Activated naive CD8-positive, alpha-beta T cell (primary cell): ENCODE measurements around the gene METTL4.

Experiments
- H3K27ac Mint-ChIP-seq: one replicate; pipeline ENCODE4 v1.8.0; 2021; ENCODE audit warnings: mixed read lengths
- H3K27me3 Mint-ChIP-seq: one replicate; pipeline ENCODE4 v1.8.0; 2021; ENCODE audit warnings: mixed read lengths
- H3K36me3 Mint-ChIP-seq: one replicate; pipeline ENCODE4 v1.8.0; 2021; ENCODE audit warnings: mixed read lengths
- H3K4me1 Mint-ChIP-seq: one replicate; pipeline ENCODE4 v1.8.0; 2021; ENCODE audit warnings: low read depth, mixed read lengths
- H3K4me3 Mint-ChIP-seq: one replicate; pipeline ENCODE4 v1.8.0; 2021; ENCODE audit warnings: mild to moderate bottlenecking, mixed read lengths
- H3K9me3 Mint-ChIP-seq: one replicate; pipeline ENCODE4 v1.8.0; 2021; ENCODE audit warnings: low read depth, mixed read lengths

The METTL4 gene

GRCh38 chr18:2572892-2573291 is 1.6 kb upstream of the METTL4 start:
- H3K4me3 Mint-ChIP-seq = peak overlapping the region; percentile 100
- H3K27me3 Mint-ChIP-seq = no peaks in the 10 kb centered on the region
- no peak overlapping the region for H3K27ac Mint-ChIP-seq
- H3K36me3 Mint-ChIP-seq = peaks cover 6% of the 10 kb centered on the region
- no peaks in the 10 kb centered on the region for H3K9me3 Mint-ChIP-seq
- H3K4me1 Mint-ChIP-seq = peaks cover 51% of the 10 kb centered on the region

DNA sequence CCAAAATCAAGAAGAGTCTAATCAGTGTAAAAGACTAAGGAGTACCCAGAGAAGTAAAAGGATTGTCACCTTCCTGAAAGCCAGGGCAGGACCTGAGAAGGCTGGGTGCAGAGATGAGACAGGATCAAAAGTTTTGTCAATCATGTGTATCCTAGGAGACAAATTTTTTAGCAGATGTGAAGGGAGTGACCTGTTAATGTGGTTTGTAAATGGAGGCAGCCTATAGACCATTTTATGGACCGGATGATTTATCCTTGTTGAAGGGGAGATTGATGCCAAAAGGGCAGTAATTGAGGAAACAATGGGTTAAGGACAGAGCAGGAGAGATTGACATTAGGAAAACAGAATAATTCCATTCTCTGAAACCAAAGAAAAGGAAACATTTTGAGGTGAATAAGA is 865 bp upstream of the METTL4 start:
- peak overlapping the region; percentile 99 for H3K27ac Mint-ChIP-seq
- H3K36me3 Mint-ChIP-seq = peaks cover 6% of the 10 kb centered on the region
- H3K27me3 Mint-ChIP-seq = no peaks in the 10 kb centered on the region
- peaks cover 51% of the 10 kb centered on the region for H3K4me1 Mint-ChIP-seq
- H3K4me3 Mint-ChIP-seq = peak overlapping the region; percentile 100
- H3K9me3 Mint-ChIP-seq = no peaks in the 10 kb centered on the region

DNA sequence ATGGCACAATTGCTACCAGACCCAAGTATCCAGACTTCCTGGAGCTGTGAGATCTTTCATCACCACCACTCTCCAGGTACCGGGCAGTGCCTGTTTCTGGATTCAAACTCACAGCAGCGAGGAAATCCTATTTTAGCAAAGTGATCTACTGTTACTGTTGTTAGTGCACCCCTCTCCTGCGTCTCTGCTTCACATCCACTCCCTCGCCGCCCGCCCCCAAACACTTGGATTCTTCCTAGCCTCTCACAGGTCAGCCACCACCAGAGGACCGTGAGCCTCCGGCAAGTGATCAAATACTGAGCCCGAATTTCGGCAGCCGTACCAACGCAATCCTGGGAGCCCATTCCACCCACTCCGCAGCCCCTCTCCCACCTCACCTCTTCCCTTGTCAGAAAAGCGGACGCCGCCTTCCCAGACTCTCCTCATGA is 519 bp downstream of the METTL4 start:
- no peaks in the 10 kb centered on the region for H3K27me3 Mint-ChIP-seq
- H3K4me3 Mint-ChIP-seq = peak overlapping the region; percentile 100
- peak overlapping the region; percentile 99 for H3K27ac Mint-ChIP-seq
- peaks cover 52% of the 10 kb centered on the region for H3K4me1 Mint-ChIP-seq
- peaks cover 3% of the 10 kb centered on the region for H3K36me3 Mint-ChIP-seq
- H3K9me3 Mint-ChIP-seq = no peaks in the 10 kb centered on the region

GRCh38 chr18:2569338-2570207 is 1.7 kb downstream of the METTL4 start:
- no peaks in the 10 kb centered on the region for H3K27me3 Mint-ChIP-seq
- H3K36me3 Mint-ChIP-seq = peaks cover 3% of the 10 kb centered on the region
- H3K9me3 Mint-ChIP-seq = no peaks in the 10 kb centered on the region
- peak overlapping the region; percentile 99 for H3K27ac Mint-ChIP-seq
- H3K4me1 Mint-ChIP-seq = peaks cover 61% of the 10 kb centered on the region
- H3K4me3 Mint-ChIP-seq = peak overlapping the region; percentile 100

GRCh38 chr18:2568605-2569004 is 2.7 kb downstream of the METTL4 start:
- Mint-ChIP-seq H3K27me3 (no peaks in the 10 kb centered on the region), H3K36me3 (peaks cover 3% of the 10 kb centered on the region), H3K4me3 (peak overlapping the region; percentile 100), H3K9me3 (no peaks in the 10 kb centered on the region), H3K27ac (peak overlapping the region; percentile 77), H3K4me1 (peaks cover 61% of the 10 kb centered on the region)

- Mint-ChIP-seq H3K4me1 (peaks cover 61% of the 10 kb centered on the region), H3K36me3 (peaks cover 3% of the 10 kb centered on the region), H3K27me3 (no peaks in the 10 kb centered on the region), H3K27ac (peak overlapping the region; percentile 50), H3K9me3 (no peaks in the 10 kb centered on the region), H3K4me3 (no peak overlapping the region)
Measured at GRCh38 chr18:2568129-2568528, 3.2 kb downstream of the METTL4 start.

GRCh38 chr18:2564373-2564772 is 6.9 kb downstream of the METTL4 start:
- H3K36me3 Mint-ChIP-seq = peaks cover 4% of the 10 kb centered on the region
- H3K27ac Mint-ChIP-seq = no peak overlapping the region
- no peaks in the 10 kb centered on the region for H3K27me3 Mint-ChIP-seq
- H3K9me3 Mint-ChIP-seq = no peaks in the 10 kb centered on the region
- no peak overlapping the region for H3K4me3 Mint-ChIP-seq
- peaks cover 35% of the 10 kb centered on the region for H3K4me1 Mint-ChIP-seq

- Mint-ChIP-seq H3K36me3 (peaks cover 7% of the 10 kb centered on the region), H3K27ac (no peak overlapping the region), H3K4me3 (no peak overlapping the region), H3K27me3 (no peaks in the 10 kb centered on the region), H3K4me1 (peaks cover 15% of the 10 kb centered on the region), H3K9me3 (no peaks in the 10 kb centered on the region)
Measured at GRCh38 chr18:2559249-2559648, 12.1 kb downstream of the METTL4 start.

GRCh38 chr18:2557536-2557935 is 13.8 kb downstream of the METTL4 start:
- Mint-ChIP-seq H3K36me3 (peaks cover 6% of the 10 kb centered on the region), H3K27me3 (no peaks in the 10 kb centered on the region), H3K9me3 (no peaks in the 10 kb centered on the region), H3K4me3 (no peak overlapping the region), H3K27ac (no peak overlapping the region), H3K4me1 (peaks cover 16% of the 10 kb centered on the region)

GRCh38 chr18:2555895-2556294 is 15.4 kb downstream of the METTL4 start:
- Mint-ChIP-seq H3K36me3 (peaks cover 5% of the 10 kb centered on the region), H3K27ac (no peak overlapping the region), H3K4me3 (no peak overlapping the region)

GRCh38 chr18:2554696-2555095 is 16.6 kb downstream of the METTL4 start:
- Mint-ChIP-seq H3K27ac (no peak overlapping the region), H3K4me1 (peaks cover 16% of the 10 kb centered on the region), H3K4me3 (no peak overlapping the region)

More at GRCh38 chr18:2555895-2556294, 15.4 kb downstream of the METTL4 start:
- Mint-ChIP-seq H3K27me3 (no peaks in the 10 kb centered on the region), H3K9me3 (no peaks in the 10 kb centered on the region), H3K4me1 (peaks cover 16% of the 10 kb centered on the region)

GRCh38 chr18:2551425-2551824 is 19.9 kb downstream of the METTL4 start:
- H3K4me3 Mint-ChIP-seq = no peak overlapping the region
- H3K27me3 Mint-ChIP-seq = no peaks in the 10 kb centered on the region
- H3K36me3 Mint-ChIP-seq = peaks cover 12% of the 10 kb centered on the region
- no peaks in the 10 kb centered on the region for H3K9me3 Mint-ChIP-seq
- H3K27ac Mint-ChIP-seq = peak overlapping the region; percentile 56
- peaks cover 7% of the 10 kb centered on the region for H3K4me1 Mint-ChIP-seq

More at GRCh38 chr18:2554696-2555095, 16.6 kb downstream of the METTL4 start:
- Mint-ChIP-seq H3K27me3 (no peaks in the 10 kb centered on the region), H3K36me3 (peaks cover 5% of the 10 kb centered on the region), H3K9me3 (no peaks in the 10 kb centered on the region)

GRCh38 chr18:2549462-2549861 is 21.8 kb downstream of the METTL4 start:
- H3K27me3 Mint-ChIP-seq = no peaks in the 10 kb centered on the region
- H3K4me3 Mint-ChIP-seq = no peak overlapping the region
- H3K27ac Mint-ChIP-seq = no peak overlapping the region
- H3K4me1 Mint-ChIP-seq = peaks cover 6% of the 10 kb centered on the region
- H3K36me3 Mint-ChIP-seq = peaks cover 9% of the 10 kb centered on the region
- H3K9me3 Mint-ChIP-seq = no peaks in the 10 kb centered on the region

DNA sequence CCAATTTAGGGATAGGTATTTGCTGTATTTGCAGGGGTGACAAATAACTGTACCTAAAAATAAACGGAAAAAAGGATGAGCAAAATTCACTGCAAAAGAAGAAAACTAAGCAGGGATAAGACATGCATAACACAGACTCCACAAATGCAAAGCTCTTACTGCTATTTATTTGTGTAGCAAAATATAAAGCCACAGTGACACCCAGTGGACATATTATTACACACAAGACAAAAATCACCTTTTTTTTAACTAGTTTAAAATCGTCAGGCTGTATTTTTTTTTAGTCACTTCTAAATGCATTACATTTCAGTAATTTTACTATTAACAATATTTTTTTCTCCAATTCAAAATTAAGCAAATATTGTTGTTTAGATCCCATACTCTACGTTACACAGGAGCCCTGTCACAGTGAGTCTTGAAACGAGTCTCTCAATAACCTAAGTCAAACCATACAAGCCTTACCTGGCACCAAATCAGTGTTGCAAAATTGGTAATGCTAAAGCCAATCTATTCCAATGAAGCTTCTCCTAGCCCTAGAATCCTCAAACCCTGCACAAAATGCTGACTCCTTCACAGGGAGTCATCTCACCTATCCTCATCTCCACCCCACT is 23.7 kb downstream of the METTL4 start:
- Mint-ChIP-seq H3K36me3 (peaks cover 9% of the 10 kb centered on the region), H3K4me1 (peaks cover 4% of the 10 kb centered on the region), H3K27ac (no peak overlapping the region), H3K27me3 (no peaks in the 10 kb centered on the region), H3K4me3 (no peak overlapping the region), H3K9me3 (no peaks in the 10 kb centered on the region)

- peaks cover 6% of the 10 kb centered on the region for H3K36me3 Mint-ChIP-seq
Measured at GRCh38 chr18:2545155-2545554, 26.1 kb downstream of the METTL4 start.

More at GRCh38 chr18:2545155-2545554, 26.1 kb downstream of the METTL4 start:
- Mint-ChIP-seq H3K9me3 (no peaks in the 10 kb centered on the region), H3K4me3 (no peak overlapping the region), H3K4me1 (peaks cover 8% of the 10 kb centered on the region), H3K27me3 (no peaks in the 10 kb centered on the region), H3K27ac (no peak overlapping the region)
